Ectodermal cell (in vitro differentiated cells): ENCODE data around the gene RNPEP.

Source experiments
- H3K27ac ChIP-seq: 2 replicates; pipeline ENCODE4 v1.7.0; 2013; ENCODE audit warnings: mild to moderate bottlenecking, low read depth, low read length; ENCODE audit not compliant: insufficient read depth, poor library complexity, severe bottlenecking
- H3K27me3 ChIP-seq: 2 replicates; pipeline ENCODE4 v1.7.0; 2013; ENCODE audit warnings: mild to moderate bottlenecking, low read length; ENCODE audit not compliant: insufficient read depth, control insufficient read depth, poor library complexity, severe bottlenecking
- H3K36me3 ChIP-seq: one replicate; pipeline ENCODE4 v1.7.0; 2013; ENCODE audit warnings: low read length; ENCODE audit not compliant: control insufficient read depth, insufficient read depth
- H3K4me1 ChIP-seq: one replicate; pipeline ENCODE4 v1.7.0; 2013; ENCODE audit warnings: low read length; ENCODE audit not compliant: control insufficient read depth, insufficient read depth
- H3K4me3 ChIP-seq: 2 replicates; pipeline ENCODE4 v1.7.0; 2013; ENCODE audit warnings: low read depth, low read length, control low read depth; ENCODE audit not compliant: insufficient read depth
- H3K9me3 ChIP-seq: 2 replicates; pipeline ENCODE4 v1.7.0; 2013; ENCODE audit warnings: mild to moderate bottlenecking, low read length, moderate library complexity; ENCODE audit not compliant: control insufficient read depth
- WGBS, 2 experiments: methylation state at CpG; one replicate each; pipeline ENCODE4 v1.1.7; 2013; ENCODE audit warnings: missing lambda C conversion rate in 2 of 2; 5-methylcytosine and 5-hydroxymethylcytosine counted together

The RNPEP gene

GRCh38 chr1:202034683-202035462 is 52.4 kb downstream of the RNPEP start:
- no peaks in the 10 kb centered on the region for H3K36me3 ChIP-seq

GRCh38 chr1:202036595-202037387 is 54.3 kb downstream of the RNPEP start:
- WGBS, 2 experiments = 91 to 96% methylated on average over 9 of the region's 9 CpGs
- Histone ChIP-seq H3K27ac (no peak overlapping the region), H3K27me3 (no peaks in the 10 kb centered on the region)

More at GRCh38 chr1:202034683-202035462, 52.4 kb downstream of the RNPEP start:
- no peaks in the 10 kb centered on the region for H3K9me3 ChIP-seq
- H3K4me1 ChIP-seq = no peaks in the 10 kb centered on the region
- 80 to 81% methylated on average over 18 to 20 of the region's 20 CpGs for WGBS, 2 experiments
- H3K27ac ChIP-seq = no peak overlapping the region
- H3K4me3 ChIP-seq = no peak overlapping the region
- no peaks in the 10 kb centered on the region for H3K27me3 ChIP-seq

GRCh38 chr1:202037706-202038296 is 55.4 kb downstream of the RNPEP start:
- no peak overlapping the region for H3K4me3 ChIP-seq
- no peaks in the 10 kb centered on the region for H3K9me3 ChIP-seq
- no peaks in the 10 kb centered on the region for H3K36me3 ChIP-seq
- no peaks in the 10 kb centered on the region for H3K4me1 ChIP-seq
- no peak overlapping the region for H3K27ac ChIP-seq
- 95 to 96% methylated on average over 4 of the region's 4 CpGs for WGBS, 2 experiments
- no peaks in the 10 kb centered on the region for H3K27me3 ChIP-seq

More at GRCh38 chr1:202036595-202037387, 54.3 kb downstream of the RNPEP start:
- Histone ChIP-seq H3K4me1 (no peaks in the 10 kb centered on the region), H3K36me3 (no peaks in the 10 kb centered on the region), H3K9me3 (no peaks in the 10 kb centered on the region), H3K4me3 (no peak overlapping the region)

- H3K36me3 ChIP-seq = no peaks in the 10 kb centered on the region
- no peaks in the 10 kb centered on the region for H3K4me1 ChIP-seq
- no peaks in the 10 kb centered on the region for H3K9me3 ChIP-seq
- no peak overlapping the region for H3K27ac ChIP-seq
- WGBS, 2 experiments = 90 to 93% methylated on average over 2 of the region's 2 CpGs
- H3K4me3 ChIP-seq = no peak overlapping the region
- no peaks in the 10 kb centered on the region for H3K27me3 ChIP-seq
These were observed 56.4 kb downstream of the RNPEP start for GRCh38 chr1:202038688-202039346.

GRCh38 chr1:202045705-202046104 is 63.3 kb downstream of the RNPEP start:
- H3K4me1 ChIP-seq = no peaks in the 10 kb centered on the region
- 89 to 100% methylated on average over 2 of the region's 2 CpGs for WGBS, 2 experiments
- H3K27me3 ChIP-seq = no peaks in the 10 kb centered on the region
- H3K9me3 ChIP-seq = no peaks in the 10 kb centered on the region
- H3K27ac ChIP-seq = no peak overlapping the region
- no peak overlapping the region for H3K4me3 ChIP-seq
- H3K36me3 ChIP-seq = no peaks in the 10 kb centered on the region

- Histone ChIP-seq H3K27me3 (no peaks in the 10 kb centered on the region), H3K27ac (no peak overlapping the region), H3K4me1 (no peaks in the 10 kb centered on the region), H3K36me3 (no peaks in the 10 kb centered on the region), H3K9me3 (no peaks in the 10 kb centered on the region), H3K4me3 (no peak overlapping the region)
- 93 to 94% methylated on average over 3 of the region's 3 CpGs for WGBS, 2 experiments
These were observed 63.8 kb downstream of the RNPEP start for GRCh38 chr1:202046227-202046626.

- Histone ChIP-seq H3K4me1 (no peaks in the 10 kb centered on the region), H3K27ac (no peak overlapping the region), H3K4me3 (no peak overlapping the region), H3K9me3 (no peaks in the 10 kb centered on the region), H3K36me3 (no peaks in the 10 kb centered on the region), H3K27me3 (no peaks in the 10 kb centered on the region)
- WGBS, 2 experiments = 86 to 90% methylated on average over 5 of the region's 5 CpGs
These were observed 64.6 kb downstream of the RNPEP start for GRCh38 chr1:202046748-202047708.

- Histone ChIP-seq H3K4me3 (no peak overlapping the region), H3K9me3 (no peaks in the 10 kb centered on the region), H3K4me1 (no peaks in the 10 kb centered on the region), H3K27ac (no peak overlapping the region), H3K36me3 (no peaks in the 10 kb centered on the region), H3K27me3 (no peaks in the 10 kb centered on the region)
- 86 to 93% methylated on average over 4 of the region's 4 CpGs for WGBS, 2 experiments
These were observed 65.5 kb downstream of the RNPEP start for GRCh38 chr1:202047977-202048376.

GRCh38 chr1:202049129-202049528 is 66.7 kb downstream of the RNPEP start:
- 82 to 96% methylated on average over 4 to 5 of the region's 5 CpGs for WGBS, 2 experiments
- Histone ChIP-seq H3K27ac (no peak overlapping the region), H3K4me3 (no peak overlapping the region), H3K4me1 (no peaks in the 10 kb centered on the region), H3K27me3 (no peaks in the 10 kb centered on the region), H3K9me3 (no peaks in the 10 kb centered on the region), H3K36me3 (no peaks in the 10 kb centered on the region)
